H9 (cell line): ENCODE measurements around the gene AVL9. TPM values are rescaled to one million over a fixed set of nuclear protein-coding genes. Genes with fewer than 3 reads are reported as not detected.

Experiments
- DNase-seq: peaks from one replicate; pipeline ENCODE4 v3.0.0-alpha.2; 2017
- H2AFZ ChIP-seq: one replicate; pipeline ENCODE4 v1.6.1; 2013; ENCODE audit warnings: mild to moderate bottlenecking, low read length, control low read depth, moderate library complexity
- H2AK5ac ChIP-seq: 2 replicates; pipeline ENCODE4 v1.6.1; 2013; ENCODE audit warnings: low read length, control low read depth, mixed read lengths; ENCODE audit not compliant: insufficient read length
- H2BK120ac ChIP-seq: one replicate; pipeline ENCODE4 v1.6.1; 2013; ENCODE audit warnings: low read depth, mild to moderate bottlenecking, low read length, control low read depth, inconsistent platforms; ENCODE audit not compliant: poor library complexity, severe bottlenecking
- H2BK12ac ChIP-seq: 2 replicates; pipeline ENCODE4 v1.6.1; 2013; ENCODE audit warnings: low read length, control low read depth, mixed read lengths, low read depth; ENCODE audit not compliant: insufficient read length
- H2BK15ac ChIP-seq: 2 replicates; pipeline ENCODE4 v1.6.1; 2013; ENCODE audit warnings: low read depth, low read length, control low read depth
- H2BK20ac ChIP-seq: one replicate; pipeline ENCODE4 v1.6.1; 2013; ENCODE audit warnings: low read depth, mild to moderate bottlenecking, low read length, control low read depth, inconsistent platforms; ENCODE audit not compliant: poor library complexity, severe bottlenecking
- H2BK5ac ChIP-seq: 2 replicates; pipeline ENCODE4 v1.6.1; 2013; ENCODE audit warnings: low read length, control low read depth, mixed read lengths; ENCODE audit not compliant: insufficient read length
- H3K14ac ChIP-seq: 2 replicates; pipeline ENCODE4 v1.6.1; 2013; ENCODE audit warnings: low read length, control low read depth; ENCODE audit not compliant: insufficient read depth
- H3K18ac ChIP-seq: 2 replicates; pipeline ENCODE4 v1.6.1; 2013; ENCODE audit warnings: low read depth, mild to moderate bottlenecking, mixed read lengths, low read length, control low read depth; ENCODE audit not compliant: insufficient read length
- H3K23ac ChIP-seq: 2 replicates; pipeline ENCODE4 v1.6.1; 2013; ENCODE audit warnings: low read length, control low read depth, mixed read lengths, low read depth; ENCODE audit not compliant: insufficient read length
- H3K23me2 ChIP-seq: 2 replicates; pipeline ENCODE4 v1.6.1; 2013; ENCODE audit warnings: low read depth, mild to moderate bottlenecking, mixed read lengths, low read length, control low read depth; ENCODE audit not compliant: insufficient read length, poor library complexity, severe bottlenecking
- H3K27ac ChIP-seq: 2 replicates; pipeline ENCODE4 v1.5.1; 2013; ENCODE audit warnings: low read length, control low read depth, mixed read lengths, low read depth; ENCODE audit not compliant: insufficient read length
- H3K27me3 ChIP-seq: 2 replicates; pipeline ENCODE4 v1.6.1; 2013; ENCODE audit warnings: low read length, control low read depth, inconsistent platforms; ENCODE audit not compliant: insufficient read depth
- H3K4ac ChIP-seq: 2 replicates; pipeline ENCODE4 v1.6.1; 2013; ENCODE audit warnings: low read depth, mild to moderate bottlenecking, control low read depth, inconsistent platforms, low read length, moderate library complexity
- H3K4me1 ChIP-seq: 2 replicates; pipeline ENCODE4 v1.6.1; 2013; ENCODE audit warnings: low read length, control low read depth, inconsistent platforms; ENCODE audit not compliant: insufficient read depth
- H3K4me2 ChIP-seq: 2 replicates; pipeline ENCODE4 v1.6.1; 2013; ENCODE audit warnings: low read length, control low read depth, mixed read lengths; ENCODE audit not compliant: insufficient read length, insufficient read depth
- H3K56ac ChIP-seq: 2 replicates; pipeline ENCODE4 v1.6.1; 2013; ENCODE audit warnings: low read depth, mild to moderate bottlenecking, mixed read lengths, low read length, control low read depth; ENCODE audit not compliant: insufficient read length
- H3K79me1 ChIP-seq: 2 replicates; pipeline ENCODE4 v1.6.1; 2013; ENCODE audit warnings: low read depth, mild to moderate bottlenecking, moderate library complexity, low read length, control low read depth, inconsistent platforms; ENCODE audit not compliant: insufficient read depth, poor library complexity, severe bottlenecking
- H3K79me2 ChIP-seq: 2 replicates; pipeline ENCODE4 v1.6.1; 2013; ENCODE audit warnings: low read length, control low read depth, inconsistent platforms; ENCODE audit not compliant: insufficient read depth
- H3K9ac ChIP-seq: 2 replicates; pipeline ENCODE4 v1.6.1; 2013; ENCODE audit warnings: low read length, control low read depth, mixed read lengths; ENCODE audit not compliant: insufficient read length; ENCODE audit errors: extremely low read depth
- H3K9me3 ChIP-seq: one replicate; pipeline ENCODE4 v1.6.1; 2013; ENCODE audit warnings: low read depth, low read length, inconsistent platforms; ENCODE audit not compliant: control insufficient read depth
- H3T11ph ChIP-seq: one replicate; pipeline ENCODE4 v1.6.1; 2013; ENCODE audit warnings: mild to moderate bottlenecking, low read length, control low read depth, inconsistent platforms
- H4K20me1 ChIP-seq: one replicate; pipeline ENCODE4 v1.6.1; 2013; ENCODE audit not compliant: control insufficient read depth, insufficient read length, insufficient read depth
- H4K5ac ChIP-seq: 2 replicates; pipeline ENCODE4 v1.6.1; 2013; ENCODE audit warnings: low read depth, mild to moderate bottlenecking, mixed read lengths, low read length, control low read depth; ENCODE audit not compliant: insufficient read length
- H4K8ac ChIP-seq: replicated peaks from 2 replicates; pipeline ENCODE4 v1.6.1; 2013; ENCODE audit warnings: low read length, control low read depth, mixed read lengths, low read depth; ENCODE audit not compliant: insufficient read length
- H4K91ac ChIP-seq: 2 replicates; pipeline ENCODE4 v1.6.1; 2013; ENCODE audit warnings: low read depth, mild to moderate bottlenecking, moderate library complexity, mixed read lengths, low read length, control low read depth; ENCODE audit not compliant: insufficient read length
- H3K27ac Mint-ChIP-seq, 3 experiments: 2 replicates in 2 of 3; 3 replicates in 1 of 3; pipeline ENCODE4 v1.8.0; 2020 to 2021; ENCODE audit warnings: mixed read lengths in 3 of 3, mild to moderate bottlenecking in 1 of 3, moderate library complexity in 1 of 3
- H3K27me3 Mint-ChIP-seq: 2 replicates; pipeline ENCODE4 v1.8.0; 2021; ENCODE audit warnings: low read depth, mild to moderate bottlenecking, moderate library complexity, mixed read lengths
- H3K36me3 Mint-ChIP-seq, 3 experiments: 2 replicates in 2 of 3; 3 replicates in 1 of 3; pipeline ENCODE4 v1.8.0; 2020 to 2021; ENCODE audit warnings: low read depth in 3 of 3, mixed read lengths in 3 of 3; ENCODE audit not compliant: insufficient read depth in 1 of 3
- H3K4me1 Mint-ChIP-seq, 2 experiments: 2 replicates each; pipeline ENCODE4 v1.8.0; 2020; ENCODE audit warnings: mixed read lengths in 2 of 2
- H3K4me3 Mint-ChIP-seq, 2 experiments: 2 replicates in 1 of 2; 3 replicates in 1 of 2; pipeline ENCODE4 v1.8.0; 2020 to 2021; ENCODE audit warnings: mild to moderate bottlenecking in 2 of 2, mixed read lengths in 2 of 2, moderate library complexity in 1 of 2
- H3K9me3 Mint-ChIP-seq, 2 experiments: 2 replicates in 1 of 2; 3 replicates in 1 of 2; pipeline ENCODE4 v1.8.0; 2020; ENCODE audit warnings: mild to moderate bottlenecking in 2 of 2, mixed read lengths in 2 of 2, moderate library complexity in 1 of 2
- WGBS: extraction: QIAGEN DNeasy Blood & Tissue Kit; methylation state at CpG from one replicate; pipeline ENCODE4 v1.1.7; 2013; ENCODE audit warnings: missing lambda C conversion rate, low lambda C conversion rate, mixed read lengths; ENCODE audit not compliant: insufficient read length; ENCODE audit errors: extremely low coverage; 5-methylcytosine and 5-hydroxymethylcytosine counted together
- total RNA-seq: library from RNA; stranded (reverse); gene quantifications from 2 replicates; pipeline ENCODE4 v1.2.1, GENCODE V29; 2021
- TF ChIP-seq, protein P1 (sequence below): fragments of 200-600 bp; sonication (generic); conservative IDR thresholded peaks from 3 replicates; pipeline ENCODE4 v1.8.0; 2021; ENCODE audit warnings: antibody characterized with exemption, mild to moderate bottlenecking

The AVL9 gene
- total RNA-seq, 1 experiment from 2014 or later = 38.7 TPM

DNA sequence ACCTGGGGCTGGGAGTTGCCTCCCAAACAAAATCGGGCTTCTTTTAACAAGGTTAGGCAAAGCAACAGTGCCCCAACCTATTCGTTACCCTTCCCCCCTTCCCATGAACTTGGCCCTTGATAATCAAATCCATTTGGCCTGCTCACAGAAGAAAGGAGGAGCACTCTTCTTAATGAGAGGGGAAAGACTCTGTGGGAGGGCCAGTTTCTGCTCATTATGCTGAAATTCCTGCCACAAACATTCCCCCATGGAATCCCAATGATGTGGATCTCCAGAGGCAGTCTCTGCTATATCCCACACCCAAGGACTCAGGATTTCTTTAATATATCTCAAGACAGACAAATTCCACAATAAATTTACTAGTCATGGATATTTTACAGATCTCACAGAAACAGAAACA, 48.1 kb upstream of the AVL9 start:
- Mint-ChIP-seq H3K36me3 (peaks cover 0 to 6% (median 3%) of the 10 kb centered on the region in 3 experiments; a peak in 2 of 7 replicates), H3K4me3 (no peak overlapping the region), H3K9me3 (0 out of 5 replicates have a peak, but pooled peaks cover 0 to 5% of the 10 kb centered on the region in 2 experiments), H3K27me3 (no peaks in the 10 kb centered on the region; the same call in 1 of the 2 replicates), H3K4me1 (peaks cover 2 to 6% of the 10 kb centered on the region in 2 experiments), H3K27ac (peak overlapping the region in 1 of 3 experiments; percentile 4; a peak in 1 of 7 replicates)
- H3K9me3 ChIP-seq = no peaks in the 10 kb centered on the region
- no peak overlapping the region for H4K8ac ChIP-seq
- H4K91ac ChIP-seq = no peak overlapping the region
- H3K56ac ChIP-seq = no peak overlapping the region
- H2BK15ac ChIP-seq = no peak overlapping the region
- no peak overlapping the region for H3K27ac ChIP-seq
- DNase-seq = no peak
- H3K18ac ChIP-seq = no peak overlapping the region
- no peak overlapping the region for H3K23ac ChIP-seq
- H3K4ac ChIP-seq = no peak overlapping the region
- H4K20me1 ChIP-seq = no peaks in the 10 kb centered on the region
- H2BK20ac ChIP-seq = no peak overlapping the region
- H3K4me1 ChIP-seq = no peaks in the 10 kb centered on the region
- no peaks in the 10 kb centered on the region for H3K23me2 ChIP-seq
- H2BK120ac ChIP-seq = no peak overlapping the region
- H3K4me2 ChIP-seq = no peak overlapping the region
- H3K79me1 ChIP-seq = no peaks in the 10 kb centered on the region
- no peaks in the 10 kb centered on the region for H3K27me3 ChIP-seq
- H2AK5ac ChIP-seq = no peak overlapping the region
- WGBS = no CpG with 5 or more reads among the region's 2 CpGs
- TF ChIP-seq, protein P1, sequence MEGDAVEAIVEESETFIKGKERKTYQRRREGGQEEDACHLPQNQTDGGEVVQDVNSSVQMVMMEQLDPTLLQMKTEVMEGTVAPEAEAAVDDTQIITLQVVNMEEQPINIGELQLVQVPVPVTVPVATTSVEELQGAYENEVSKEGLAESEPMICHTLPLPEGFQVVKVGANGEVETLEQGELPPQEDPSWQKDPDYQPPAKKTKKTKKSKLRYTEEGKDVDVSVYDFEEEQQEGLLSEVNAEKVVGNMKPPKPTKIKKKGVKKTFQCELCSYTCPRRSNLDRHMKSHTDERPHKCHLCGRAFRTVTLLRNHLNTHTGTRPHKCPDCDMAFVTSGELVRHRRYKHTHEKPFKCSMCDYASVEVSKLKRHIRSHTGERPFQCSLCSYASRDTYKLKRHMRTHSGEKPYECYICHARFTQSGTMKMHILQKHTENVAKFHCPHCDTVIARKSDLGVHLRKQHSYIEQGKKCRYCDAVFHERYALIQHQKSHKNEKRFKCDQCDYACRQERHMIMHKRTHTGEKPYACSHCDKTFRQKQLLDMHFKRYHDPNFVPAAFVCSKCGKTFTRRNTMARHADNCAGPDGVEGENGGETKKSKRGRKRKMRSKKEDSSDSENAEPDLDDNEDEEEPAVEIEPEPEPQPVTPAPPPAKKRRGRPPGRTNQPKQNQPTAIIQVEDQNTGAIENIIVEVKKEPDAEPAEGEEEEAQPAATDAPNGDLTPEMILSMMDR = no peak
- no peaks in the 10 kb centered on the region for H3K79me2 ChIP-seq
- no peak overlapping the region for H2BK12ac ChIP-seq
- no peak overlapping the region for H3K14ac ChIP-seq
- H3K9ac ChIP-seq = no peak overlapping the region
- no peak overlapping the region for H3T11ph ChIP-seq
- H4K5ac ChIP-seq = no peak overlapping the region
- no peak overlapping the region for H2BK5ac ChIP-seq
- no peak overlapping the region for H2AFZ ChIP-seq
